ENCODE results near the gene RTP2. TPM values are rescaled to one million over a fixed set of nuclear protein-coding genes. Genes with fewer than 3 reads are reported as not detected.
"Not testable (repeated sequence)": the region's sequence is repeated elsewhere in the genome, so short reads cannot be mapped to it uniquely, and the experiment has no call there.

Gene RTP2
- total RNA-seq, 1 donor from 2014 or later, result not detected

DNA sequence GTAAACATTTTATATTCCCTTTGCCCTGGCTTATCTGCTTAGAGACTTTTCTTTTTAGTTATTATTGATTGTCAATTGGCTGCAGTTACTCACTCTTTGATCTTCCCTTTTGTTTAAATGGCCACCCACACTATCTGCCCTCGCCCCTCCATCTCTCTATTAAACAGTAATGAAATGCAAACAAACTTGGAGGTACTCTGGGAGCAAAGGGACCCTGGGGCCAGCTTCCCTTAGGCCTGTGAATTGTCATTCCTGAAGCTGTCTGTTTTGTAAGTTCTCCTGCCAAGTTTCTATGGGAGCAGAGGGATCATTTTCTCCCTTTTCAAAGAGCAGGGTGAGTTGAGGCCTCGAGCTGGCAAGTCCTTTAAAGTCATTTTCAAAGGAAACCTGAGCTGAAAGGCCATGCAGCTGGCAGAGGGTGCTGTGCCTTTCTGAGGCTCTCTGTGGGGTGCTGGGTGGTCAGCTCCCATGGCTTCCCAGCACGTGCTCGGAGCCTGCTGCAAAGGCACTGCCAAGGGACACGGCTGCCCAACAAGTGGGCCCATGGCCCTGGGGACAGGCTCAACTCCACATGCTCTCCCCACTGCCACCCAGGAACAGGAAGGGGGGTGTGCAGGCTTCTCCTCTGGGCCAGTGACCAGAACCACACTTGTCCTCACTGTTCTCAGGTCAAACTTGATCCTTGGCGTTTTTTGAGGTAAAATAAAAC, 17.4 kb upstream of the RTP2 start:
- intact Hi-C loops (cut with micrococcal nuclease), result loop anchor here (10.0 kb wide), 1 partner anchor 605 kb away; no protein-coding TSS in a partner anchor

DNA sequence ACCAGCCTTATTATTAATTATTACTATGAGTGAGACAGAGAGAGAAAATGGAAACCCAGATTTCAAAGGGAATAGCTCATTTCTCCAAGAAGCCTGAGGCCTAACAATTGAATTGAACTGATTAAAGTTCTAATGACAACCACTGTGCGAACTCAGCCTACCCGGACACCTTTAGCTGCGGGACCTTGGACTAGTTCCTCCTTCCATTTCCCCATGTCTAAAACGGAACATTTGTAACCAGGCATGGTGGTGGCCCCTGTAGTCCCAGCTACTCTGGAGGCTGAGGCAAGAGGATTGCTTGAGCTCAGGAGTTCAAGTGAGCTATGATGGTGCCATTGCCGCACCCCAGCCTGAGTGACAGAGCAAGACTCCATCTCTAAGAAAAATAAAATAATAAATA, 16.4 kb upstream of the RTP2 start:
- intact Hi-C loops (cut with micrococcal nuclease), result loop anchor here (10.0 kb wide), 1 partner anchor 604 kb away; no protein-coding TSS in a partner anchor

DNA sequence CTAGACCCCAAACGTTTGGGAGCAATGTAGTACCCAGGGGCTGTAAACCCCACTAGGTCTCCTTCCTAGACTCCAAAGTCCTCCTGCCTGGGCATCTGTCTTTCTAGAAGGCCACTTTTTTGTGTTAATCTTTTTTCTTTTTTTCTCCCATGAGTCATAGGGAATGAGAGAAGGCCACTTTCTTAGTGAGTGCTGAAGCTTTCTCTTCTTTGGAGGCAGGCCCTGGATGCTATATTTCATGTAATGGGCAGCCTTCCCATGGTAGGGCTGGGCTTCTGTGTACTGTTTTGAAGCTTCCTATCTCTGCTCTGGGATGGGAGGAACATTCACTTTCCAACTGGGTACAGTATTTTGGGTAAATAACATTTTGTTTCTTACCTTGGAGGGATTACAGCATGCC, 15.2 kb upstream of the RTP2 start:
- intact Hi-C loops (cut with micrococcal nuclease), result loop anchor here (10.0 kb wide), 1 partner anchor 603 kb away; no protein-coding TSS in a partner anchor

DNA sequence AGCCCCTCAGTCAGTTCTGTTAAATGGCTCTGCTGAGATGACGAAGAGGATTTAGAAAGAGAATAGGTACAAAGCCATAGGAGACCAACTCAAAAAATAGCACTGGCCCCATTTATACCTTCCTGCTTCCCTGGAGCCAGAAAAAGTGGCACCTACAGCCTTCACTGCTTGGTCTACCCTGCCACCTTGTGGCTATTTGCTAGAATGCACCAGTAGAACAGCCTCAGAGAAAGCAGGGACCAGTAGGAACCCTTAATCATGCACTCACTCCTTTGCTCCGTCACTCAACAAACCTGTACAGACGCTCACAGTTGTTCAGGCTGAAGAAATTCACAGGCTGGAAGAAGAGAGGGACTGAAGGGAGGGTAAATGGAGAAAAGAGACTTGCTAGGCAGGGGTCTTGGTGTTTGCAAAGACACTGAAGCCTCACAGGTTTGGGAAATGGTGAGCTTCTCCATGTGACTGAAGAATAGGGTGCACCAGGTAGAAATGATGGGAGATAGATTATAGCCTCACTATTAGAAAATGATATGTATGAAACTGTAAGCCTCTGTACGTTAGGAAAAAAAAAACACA, 12.1 kb upstream of the RTP2 start:
- intact Hi-C loops (cut with micrococcal nuclease), result loop anchor here (1.0 to 10.0 kb wide), 8 partner anchors 24 to 600 kb away; partner anchors contain the start of gene RTP4

DNA sequence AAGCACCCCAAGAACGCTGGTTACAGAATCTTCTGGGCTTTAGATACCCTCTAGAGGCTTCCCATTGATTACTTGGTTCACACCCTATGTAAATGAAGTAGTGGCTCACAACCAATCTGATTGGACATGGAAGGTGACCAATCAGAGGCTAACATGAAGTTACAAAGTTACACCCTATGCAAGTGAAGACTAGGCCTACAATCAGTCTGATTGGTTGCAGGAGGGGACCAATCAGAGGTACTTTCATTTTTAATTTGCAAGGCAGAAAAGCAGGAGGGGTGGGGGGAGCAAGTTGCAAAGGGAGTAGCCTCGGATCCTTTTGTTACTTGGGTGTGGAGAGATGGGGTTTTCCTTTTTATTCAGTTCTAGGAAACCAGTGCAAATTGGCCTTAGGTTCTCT, 11.1 kb upstream of the RTP2 start:
- intact Hi-C loops (cut with micrococcal nuclease), result loop anchor here (10.0 kb wide), 1 partner anchor 599 kb away; no protein-coding TSS in a partner anchor

DNA sequence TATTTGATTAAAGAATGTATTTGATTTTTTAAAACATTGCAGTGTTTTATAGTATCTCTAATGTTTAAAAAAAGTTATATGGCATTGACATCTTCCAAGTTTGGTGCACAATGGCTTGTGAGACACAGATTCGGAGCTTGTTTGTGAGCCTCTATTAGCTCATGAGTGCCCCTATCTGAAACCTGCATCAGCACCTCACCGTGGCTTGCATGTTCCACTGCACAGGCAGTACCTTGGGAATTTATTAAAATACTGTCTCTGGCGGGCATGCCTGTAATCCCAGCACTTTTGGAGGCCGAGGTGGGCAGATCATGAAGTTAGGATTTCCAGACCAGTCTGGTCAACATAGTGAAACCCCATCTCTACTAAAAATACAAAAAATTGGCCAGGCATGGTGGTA, 6.8 kb upstream of the RTP2 start:
- intact Hi-C loops (cut with micrococcal nuclease), result no loop called here

DNA sequence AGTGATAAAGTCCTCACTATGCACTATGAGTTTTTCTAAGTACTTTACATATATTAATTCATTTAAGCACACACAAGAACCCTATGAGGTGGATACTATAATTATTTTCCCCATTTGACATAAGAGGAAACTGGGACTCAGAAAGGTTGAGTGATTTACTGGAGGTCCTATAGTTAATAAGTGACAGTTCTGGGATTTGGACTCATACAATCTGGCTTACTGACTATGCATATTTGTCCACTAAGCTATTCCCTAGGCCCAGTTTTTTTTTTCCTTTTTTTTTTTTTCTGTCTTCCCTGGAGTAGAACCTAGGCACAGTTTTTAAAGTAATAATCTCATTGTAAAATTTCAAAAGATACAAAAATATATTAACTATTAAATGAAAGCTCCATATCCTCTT, 6.3 kb upstream of the RTP2 start:
- intact Hi-C loops (cut with micrococcal nuclease), result no loop called here

DNA sequence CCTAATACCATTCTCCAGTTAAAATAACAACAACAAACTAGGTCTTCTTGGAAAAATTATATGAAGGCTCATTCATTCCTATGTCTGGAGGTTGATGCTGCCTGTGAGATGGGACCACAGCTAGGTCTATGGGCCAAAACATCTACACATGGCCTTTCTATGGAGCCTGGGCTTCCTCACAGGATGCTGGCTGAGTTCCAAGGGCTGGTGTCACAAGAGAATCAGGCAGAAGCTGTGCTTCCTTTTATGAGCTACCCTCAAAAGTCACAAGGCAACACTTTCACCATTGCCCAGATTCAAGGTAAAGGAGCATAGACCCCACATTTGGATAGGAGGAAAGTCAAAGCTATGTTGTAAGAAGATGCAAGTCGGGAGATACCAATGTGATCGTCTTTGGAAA, 4.6 kb upstream of the RTP2 start:
- intact Hi-C loops (cut with micrococcal nuclease), result no loop called here

DNA sequence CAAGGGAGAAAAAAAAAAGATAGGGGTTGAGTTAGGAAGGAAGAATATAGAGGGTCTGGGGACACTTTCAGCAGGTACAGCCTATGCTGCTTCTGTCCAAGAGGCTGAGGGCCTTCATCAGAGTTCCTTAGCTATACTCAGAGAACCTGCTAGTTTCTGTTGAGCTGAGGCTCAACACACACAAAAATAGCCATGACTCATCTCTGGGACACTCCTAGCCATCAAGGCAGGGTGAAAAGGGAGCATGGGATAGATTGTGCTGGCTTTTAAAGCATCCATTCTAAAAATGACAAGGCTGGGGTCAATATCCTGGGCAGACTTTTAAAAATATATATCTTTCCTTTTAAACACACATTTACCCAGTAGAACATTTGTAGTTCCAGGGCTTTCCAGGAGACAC, 2.8 kb upstream of the RTP2 start:
- intact Hi-C loops (cut with micrococcal nuclease), result no loop called here

DNA sequence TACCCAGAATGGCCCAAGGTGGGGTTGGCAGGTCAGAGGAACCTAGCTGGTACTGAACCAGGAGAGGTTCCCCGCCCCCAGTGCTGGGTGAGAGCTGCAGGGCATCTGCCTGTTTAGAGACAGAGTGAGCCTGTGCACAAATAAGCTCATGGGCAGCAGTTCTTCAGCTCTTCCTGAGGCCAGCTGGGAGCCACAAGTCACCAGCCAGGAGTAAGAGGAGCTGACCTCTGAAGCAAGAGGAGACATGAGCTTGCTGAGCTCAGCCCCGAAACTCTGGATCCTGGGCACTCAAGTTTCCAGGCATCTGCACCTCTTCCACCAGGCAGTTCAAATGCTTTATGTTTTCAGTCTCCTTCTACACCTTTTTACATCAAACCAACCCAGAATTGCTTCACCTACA, 2.1 kb downstream of the RTP2 start:
- intact Hi-C loops (cut with micrococcal nuclease), result no loop called here

DNA sequence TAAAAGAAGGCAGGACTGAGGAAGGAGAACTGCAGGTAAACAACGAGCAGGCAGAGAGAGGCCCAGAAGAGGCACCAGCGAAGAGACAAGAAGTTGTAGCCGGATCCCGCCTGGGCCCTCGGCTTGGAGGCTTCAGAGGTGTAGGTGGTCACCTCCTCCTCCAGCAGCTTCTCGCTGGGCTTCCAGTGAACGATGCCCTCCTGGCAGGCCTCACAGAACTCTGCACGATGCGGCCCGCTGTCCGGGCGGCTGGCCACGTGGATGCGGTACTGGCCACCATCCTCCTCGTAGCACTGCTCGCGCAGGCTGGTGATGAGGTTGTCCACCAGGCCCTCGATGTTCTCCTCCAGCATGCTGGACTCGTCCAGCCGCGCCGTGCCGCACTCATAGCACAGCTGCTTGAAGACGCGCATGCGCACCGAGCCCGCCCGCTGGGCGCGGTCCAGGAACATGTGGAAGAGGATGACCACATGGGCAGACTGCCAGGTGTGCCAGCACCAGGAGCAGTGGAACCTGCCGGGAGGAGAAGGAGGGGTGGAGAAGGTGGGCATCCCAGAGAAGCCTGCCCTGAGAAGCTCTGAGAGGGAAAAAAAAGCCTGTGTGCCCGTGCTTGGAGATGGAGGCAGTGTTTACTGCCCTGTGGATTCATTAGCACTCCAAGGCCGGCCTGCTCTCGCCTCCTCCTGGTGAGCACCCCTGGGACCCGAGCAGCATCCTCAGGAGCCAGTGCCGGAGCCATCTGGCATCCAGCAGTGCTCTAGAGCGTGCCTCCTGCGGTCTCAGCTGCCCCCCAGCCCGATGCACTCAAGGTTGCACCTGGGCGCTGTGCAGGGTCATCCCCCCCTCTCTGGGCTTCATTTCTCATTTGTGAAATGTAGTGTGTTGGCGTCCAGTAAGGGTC, 3.6 kb downstream of the RTP2 start:
- intact Hi-C loops (cut with micrococcal nuclease), result no loop called here

DNA sequence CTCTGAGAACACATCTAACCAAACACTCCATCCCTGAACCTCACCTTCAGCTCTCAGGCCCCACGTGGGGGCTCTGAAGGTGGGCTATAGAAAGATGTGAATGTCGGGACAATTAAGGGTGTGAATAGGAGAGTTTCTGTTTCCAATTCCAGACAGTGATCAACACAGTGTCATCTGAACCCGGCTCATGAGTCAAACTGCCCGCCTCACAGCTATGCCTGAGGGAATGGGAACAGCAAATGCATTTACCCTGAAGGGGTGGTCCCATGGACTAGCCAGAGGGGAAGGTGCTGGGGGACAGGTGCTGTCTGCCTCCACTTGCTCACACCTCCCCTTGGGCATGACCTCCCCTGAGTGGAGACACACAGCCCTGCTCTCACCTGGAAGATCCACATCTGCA, 6.3 kb downstream of the RTP2 start:
- intact Hi-C loops (cut with micrococcal nuclease), result no loop called here

DNA sequence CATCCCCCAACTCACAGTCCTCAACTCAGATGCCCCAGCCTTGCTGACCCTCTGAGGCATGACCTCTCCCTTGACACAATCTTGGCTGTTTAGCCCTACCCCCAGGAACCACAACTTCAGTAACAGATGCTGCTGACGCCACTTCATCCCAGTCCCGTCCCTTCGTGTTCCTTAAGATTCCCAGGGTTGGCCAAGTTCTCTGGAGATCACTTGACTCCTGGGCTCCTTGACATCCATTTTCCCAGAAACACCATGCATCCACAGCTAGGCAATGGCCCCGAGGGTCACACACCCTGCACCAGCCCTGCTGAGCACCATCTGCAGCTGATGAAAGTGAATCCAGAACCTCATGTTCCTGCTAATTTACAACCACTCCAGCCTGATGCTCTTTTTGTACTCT, 6.9 kb downstream of the RTP2 start:
- intact Hi-C loops (cut with micrococcal nuclease), result no loop called here

DNA sequence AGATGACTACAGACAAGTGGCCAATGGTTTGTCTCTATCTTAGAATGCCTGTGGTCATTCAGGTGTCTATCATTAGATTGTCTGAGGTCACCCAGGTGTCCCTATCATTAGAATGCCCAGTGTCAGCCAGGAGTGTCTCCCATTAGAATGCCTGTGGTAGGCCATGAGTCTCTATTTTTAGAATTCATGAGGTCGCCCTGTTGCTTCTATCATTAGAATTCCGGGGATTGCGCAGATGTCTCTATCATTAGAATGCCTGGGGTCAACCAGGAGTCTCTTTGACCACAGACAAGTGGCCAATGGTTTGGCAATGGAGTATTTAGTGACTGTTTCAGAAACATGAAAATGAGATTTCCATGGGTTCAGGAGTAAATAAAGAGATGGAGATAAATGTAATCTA, 7.6 kb downstream of the RTP2 start:
- intact Hi-C loops (cut with micrococcal nuclease), result no loop called here

DNA sequence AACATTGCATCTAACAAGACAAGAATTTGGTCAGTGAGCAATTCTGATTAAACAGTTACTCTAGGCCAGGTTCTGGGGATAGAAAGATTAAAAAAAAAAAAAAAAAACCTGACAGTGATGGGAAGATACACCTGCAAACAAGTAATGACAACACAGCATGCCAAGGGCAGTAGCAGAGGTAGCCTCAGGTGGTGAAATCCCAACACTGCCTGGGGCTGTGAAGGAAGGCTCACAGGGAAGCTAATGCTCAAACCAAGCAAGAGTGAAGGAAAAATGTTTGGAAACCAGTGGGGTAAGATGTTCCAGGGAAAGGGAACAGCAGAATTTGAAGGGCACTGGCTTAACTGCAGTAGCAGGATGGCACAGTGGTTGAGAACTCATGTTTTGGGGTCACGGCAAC, 8.9 kb downstream of the RTP2 start:
- intact Hi-C loops (cut with micrococcal nuclease), result no loop called here

DNA sequence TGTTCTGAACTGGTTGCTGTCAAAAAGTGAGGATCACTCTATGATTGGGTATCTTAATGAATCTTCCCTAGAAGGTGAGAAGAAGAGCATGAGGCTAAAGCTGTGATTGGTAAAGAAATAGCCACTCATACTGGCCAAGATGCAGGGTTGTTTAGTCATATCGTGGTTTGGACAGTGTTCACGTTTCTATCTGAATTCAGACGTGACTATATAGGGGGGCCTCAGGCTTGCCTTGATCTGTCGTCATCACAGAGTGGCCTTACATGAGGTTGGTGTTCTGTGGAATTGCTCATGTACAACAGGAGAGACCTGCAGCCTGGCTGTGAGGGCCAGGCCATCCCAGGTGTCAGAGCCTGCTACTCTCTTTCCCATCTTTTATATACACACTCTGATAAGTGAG, 12.4 kb downstream of the RTP2 start:
- intact Hi-C loops (cut with micrococcal nuclease), result no loop called here

DNA sequence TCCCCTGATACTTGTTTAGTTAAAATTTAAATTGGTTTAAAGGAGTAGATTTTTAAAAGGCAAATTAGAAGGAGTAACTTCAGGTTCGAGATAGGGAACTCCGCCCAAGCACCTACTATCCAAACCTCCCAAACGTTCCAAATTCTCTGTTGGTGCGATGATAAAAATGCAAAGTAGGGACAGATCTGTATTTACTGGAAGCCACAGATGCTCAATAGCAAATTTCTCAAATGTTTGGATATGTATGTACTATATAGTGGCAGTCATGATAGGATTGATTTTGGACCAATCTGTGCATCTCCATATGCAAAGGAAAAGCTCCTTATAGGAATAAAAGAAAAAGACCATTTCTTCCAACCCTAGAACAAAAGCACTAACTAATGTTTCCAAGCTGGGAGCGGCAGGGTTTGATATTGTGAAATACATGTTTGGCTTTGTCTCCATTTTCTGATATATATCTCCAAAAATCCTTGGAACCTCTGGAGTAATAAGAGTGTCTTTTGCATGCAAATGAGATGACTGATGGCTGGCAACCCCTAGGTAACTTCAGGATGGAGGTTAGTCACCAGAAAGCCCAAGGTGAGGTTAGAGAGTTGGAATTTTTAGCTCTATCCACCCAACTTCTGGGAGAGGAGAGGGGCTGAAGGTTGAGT, 15.6 kb downstream of the RTP2 start:
- intact Hi-C loops (cut with micrococcal nuclease), result no loop called here

DNA sequence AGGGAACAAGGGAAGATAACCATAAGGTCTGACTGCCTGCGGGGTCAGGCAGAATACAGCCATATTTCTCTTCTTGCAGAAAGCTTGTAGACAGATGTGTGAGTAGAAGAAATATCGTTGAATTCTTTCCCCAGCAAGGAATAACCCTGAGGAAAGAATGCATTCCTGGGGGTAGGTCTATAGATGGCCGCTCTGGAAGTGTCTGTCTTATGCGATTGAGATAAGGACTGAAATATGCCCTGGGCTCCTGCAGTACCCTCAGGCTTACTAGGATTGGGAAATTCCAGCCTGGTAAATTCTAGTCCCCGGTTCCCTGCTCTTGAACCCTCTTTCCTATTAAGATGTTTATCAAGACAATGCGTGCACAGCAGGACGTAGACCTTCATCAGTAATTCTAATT, 16.4 kb downstream of the RTP2 start:
- intact Hi-C loops (cut with micrococcal nuclease), result no loop called here

DNA sequence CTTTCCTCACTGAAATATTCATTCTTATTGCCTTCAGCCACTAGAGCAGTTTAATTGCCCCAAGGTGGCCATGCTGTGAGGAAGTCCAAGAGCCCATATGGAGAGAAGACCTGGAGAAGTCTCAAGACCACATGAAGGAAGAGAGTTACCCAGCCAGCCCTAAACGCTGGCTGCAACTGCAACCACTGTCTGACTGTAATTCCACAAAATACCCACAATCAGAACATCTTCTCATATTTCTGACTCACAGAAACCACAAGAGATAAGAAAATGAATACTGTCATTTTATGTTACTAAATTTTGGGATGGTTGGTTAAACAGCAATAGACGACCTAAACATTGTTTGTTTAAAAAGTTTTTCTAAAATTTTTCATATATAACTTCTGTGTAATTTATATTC, 17.5 kb downstream of the RTP2 start:
- intact Hi-C loops (cut with micrococcal nuclease), result no loop called here

DNA sequence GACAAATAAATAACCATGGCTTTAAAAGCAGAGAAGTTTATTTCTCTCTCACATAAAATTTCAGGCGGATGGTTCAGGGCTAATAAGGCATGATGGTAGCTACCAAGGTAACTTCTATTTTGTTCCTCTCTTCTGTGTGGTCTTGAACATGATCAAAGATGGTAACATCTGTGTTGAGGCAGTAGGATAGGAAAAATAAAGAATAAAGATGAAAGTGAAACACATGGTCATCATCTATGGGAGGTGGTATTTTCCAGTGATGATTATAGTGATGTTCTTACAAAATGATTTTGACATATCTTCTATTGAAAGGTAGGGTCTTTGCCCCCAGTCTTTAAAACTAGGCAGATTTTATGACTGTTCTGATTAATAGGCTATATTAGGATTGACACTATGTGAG, 17.9 kb downstream of the RTP2 start:
- intact Hi-C loops (cut with micrococcal nuclease), result no loop called here

DNA sequence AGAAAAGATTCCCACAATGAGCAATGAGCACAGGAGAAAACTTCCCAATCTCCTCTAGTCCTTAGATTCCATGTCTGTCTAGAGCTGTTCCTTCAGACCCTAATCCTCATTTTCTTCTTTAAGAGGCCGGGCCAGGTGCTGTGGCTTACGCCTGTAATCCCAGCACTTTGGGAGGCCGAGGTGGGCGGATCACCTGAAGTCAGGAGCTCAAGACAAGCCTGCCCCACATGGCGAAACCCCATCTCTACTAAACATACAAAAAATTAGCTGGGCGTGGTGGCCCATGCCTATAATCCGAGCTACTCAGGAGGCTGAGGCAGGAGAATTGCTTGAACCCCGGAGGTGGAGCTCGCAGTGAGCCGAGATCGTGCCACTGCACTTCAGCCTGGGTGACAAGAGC, 20.6 kb downstream of the RTP2 start:
- intact Hi-C loops (cut with micrococcal nuclease), result not testable (repeated sequence)
